Mesothelial cell of epicardium (in vitro differentiated cells): Measurements from ENCODE around the gene RAB11FIP3. TPM values are rescaled to one million over a fixed set of nuclear protein-coding genes. Genes with fewer than 3 reads are reported as not detected.

ENCODE experiments used
- DNase-seq, 2 experiments: peaks; one replicate each; pipeline ENCODE4 v3.0.0; 2021; ENCODE audit warnings: low spot score in 2 of 2; ENCODE audit not compliant: unreplicated experiment in 2 of 2
- H3K27ac Mint-ChIP-seq: 2 replicates; pipeline ENCODE4 v1.8.0; 2021; ENCODE audit warnings: mixed read lengths
- H3K27me3 Mint-ChIP-seq: 2 replicates; pipeline ENCODE4 v1.8.0; 2021; ENCODE audit warnings: low read depth, mixed read lengths
- H3K36me3 Mint-ChIP-seq: 2 replicates; pipeline ENCODE4 v1.8.0; 2021; ENCODE audit warnings: mixed read lengths
- H3K4me1 Mint-ChIP-seq: 2 replicates; pipeline ENCODE4 v1.8.0; 2021; ENCODE audit warnings: mixed read lengths
- H3K4me3 Mint-ChIP-seq: 2 replicates; pipeline ENCODE4 v1.8.0; 2021; ENCODE audit warnings: mild to moderate bottlenecking, moderate library complexity, mixed read lengths
- H3K9me3 Mint-ChIP-seq: 2 replicates; pipeline ENCODE4 v1.8.0; 2021; ENCODE audit warnings: mixed read lengths
- total RNA-seq: library from RNA; stranded (reverse); gene quantifications from 3 replicates; pipeline ENCODE4 v1.2.1, GENCODE V29; 2021
- TF ChIP-seq, protein P1 (sequence below): fragments of 200-600 bp; sonication (generic); IDR thresholded peaks from one replicate; pipeline ENCODE4 v1.5.0; 2021; ENCODE audit warnings: antibody characterized with exemption; ENCODE audit not compliant: unreplicated experiment

The RAB11FIP3 gene
- total RNA-seq, 1 donor from 2014 or later = 68.8 TPM

DNA sequence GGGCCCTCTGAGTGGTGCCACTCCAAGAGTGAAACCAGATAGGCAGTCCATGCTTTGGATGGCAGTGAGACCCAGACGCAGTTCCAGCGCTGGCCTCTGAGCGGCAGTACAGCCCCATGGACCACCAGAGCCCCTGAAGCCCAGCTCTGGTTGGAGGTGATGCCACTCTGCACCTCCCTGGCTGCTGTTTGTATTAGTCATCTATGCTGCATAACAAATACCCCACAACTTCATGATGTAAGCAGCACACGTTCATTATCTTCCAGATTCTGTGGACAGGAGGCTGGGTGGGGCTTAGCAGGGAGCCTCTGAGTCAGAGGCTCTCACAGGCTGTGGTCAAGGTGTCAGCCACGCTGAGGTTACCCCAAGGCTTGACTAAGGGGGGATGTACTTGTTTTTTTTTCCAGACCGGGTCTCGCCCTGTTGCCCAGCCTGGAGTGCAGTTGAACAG lies 33.5 kb upstream of the RAB11FIP3 start:
- no peaks in the 10 kb centered on the region for H3K27me3 Mint-ChIP-seq
- no peak overlapping the region for H3K4me3 Mint-ChIP-seq
- no peaks in the 10 kb centered on the region for H3K9me3 Mint-ChIP-seq

DNA sequence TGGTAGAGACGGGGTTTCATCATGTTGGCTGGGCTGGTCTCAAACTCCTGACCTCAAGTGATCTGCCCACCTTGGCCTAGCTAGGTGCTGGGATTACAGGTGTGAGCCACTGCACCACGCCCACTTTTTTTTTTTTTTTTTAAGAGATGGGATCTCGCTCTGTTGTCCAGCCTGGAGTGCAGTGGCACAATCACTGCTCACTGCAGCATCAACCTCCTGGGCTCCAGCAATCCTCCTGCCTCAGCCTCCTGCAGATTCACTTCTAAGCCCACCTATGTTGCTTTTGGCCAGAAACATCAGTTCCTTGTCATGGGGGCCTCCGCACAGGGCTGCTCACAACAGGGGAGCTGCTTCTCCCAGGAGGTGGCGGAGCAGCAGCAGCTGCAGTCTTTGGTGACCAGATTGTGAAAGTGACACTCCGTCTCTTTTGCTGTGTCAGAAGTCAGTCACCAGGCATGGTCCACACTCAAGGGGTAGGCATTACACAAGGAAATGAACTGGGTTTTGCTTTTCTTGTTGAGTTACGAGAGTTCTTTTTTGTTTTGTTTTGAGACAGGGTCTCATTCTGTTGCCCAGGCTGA lies 32.9 kb upstream of the RAB11FIP3 start:
- no peak for DNase-seq
- Mint-ChIP-seq H3K27ac (no peak overlapping the region), H3K27me3 (no peaks in the 10 kb centered on the region), H3K36me3 (peaks cover 3% of the 10 kb centered on the region), H3K9me3 (no peaks in the 10 kb centered on the region), H3K4me1 (peaks cover 30% of the 10 kb centered on the region), H3K4me3 (no peak overlapping the region)
- TF ChIP-seq, protein P1, sequence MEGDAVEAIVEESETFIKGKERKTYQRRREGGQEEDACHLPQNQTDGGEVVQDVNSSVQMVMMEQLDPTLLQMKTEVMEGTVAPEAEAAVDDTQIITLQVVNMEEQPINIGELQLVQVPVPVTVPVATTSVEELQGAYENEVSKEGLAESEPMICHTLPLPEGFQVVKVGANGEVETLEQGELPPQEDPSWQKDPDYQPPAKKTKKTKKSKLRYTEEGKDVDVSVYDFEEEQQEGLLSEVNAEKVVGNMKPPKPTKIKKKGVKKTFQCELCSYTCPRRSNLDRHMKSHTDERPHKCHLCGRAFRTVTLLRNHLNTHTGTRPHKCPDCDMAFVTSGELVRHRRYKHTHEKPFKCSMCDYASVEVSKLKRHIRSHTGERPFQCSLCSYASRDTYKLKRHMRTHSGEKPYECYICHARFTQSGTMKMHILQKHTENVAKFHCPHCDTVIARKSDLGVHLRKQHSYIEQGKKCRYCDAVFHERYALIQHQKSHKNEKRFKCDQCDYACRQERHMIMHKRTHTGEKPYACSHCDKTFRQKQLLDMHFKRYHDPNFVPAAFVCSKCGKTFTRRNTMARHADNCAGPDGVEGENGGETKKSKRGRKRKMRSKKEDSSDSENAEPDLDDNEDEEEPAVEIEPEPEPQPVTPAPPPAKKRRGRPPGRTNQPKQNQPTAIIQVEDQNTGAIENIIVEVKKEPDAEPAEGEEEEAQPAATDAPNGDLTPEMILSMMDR = no peak

More for the DNA sequence above, 33.5 kb upstream of the RAB11FIP3 start:
- Mint-ChIP-seq H3K4me1 (peaks cover 31% of the 10 kb centered on the region), H3K36me3 (peaks cover 3% of the 10 kb centered on the region), H3K27ac (no peak overlapping the region)
- DNase-seq = no peak
- TF ChIP-seq, protein P1 = peak; percentile 43

DNA sequence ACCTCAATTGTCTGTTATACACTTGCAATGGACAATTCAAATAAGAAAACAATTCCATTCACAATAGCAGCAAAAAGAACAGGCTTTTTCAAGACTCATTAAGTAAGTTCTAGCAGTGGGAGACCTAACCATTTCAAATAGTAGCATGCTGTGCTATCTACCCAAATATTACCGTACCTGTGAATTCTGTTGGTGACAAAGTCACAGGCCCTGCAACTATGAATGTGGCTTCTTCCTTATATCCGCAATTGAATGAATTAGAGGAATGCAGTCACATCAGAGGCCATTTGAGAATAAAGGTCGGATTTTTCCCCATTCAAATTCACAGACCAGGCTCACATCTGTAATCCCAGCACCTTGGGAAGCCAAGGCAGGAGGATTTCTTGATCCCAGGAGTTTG lies 29.2 kb upstream of the RAB11FIP3 start:
- Mint-ChIP-seq H3K4me3 (peak overlapping the region; percentile 89), H3K27ac (peak overlapping the region; percentile 98), H3K9me3 (no peaks in the 10 kb centered on the region), H3K36me3 (peaks cover 4% of the 10 kb centered on the region), H3K27me3 (no peaks in the 10 kb centered on the region), H3K4me1 (peaks cover 21% of the 10 kb centered on the region)
- no peak for DNase-seq
- TF ChIP-seq, protein P1 = no peak

DNA sequence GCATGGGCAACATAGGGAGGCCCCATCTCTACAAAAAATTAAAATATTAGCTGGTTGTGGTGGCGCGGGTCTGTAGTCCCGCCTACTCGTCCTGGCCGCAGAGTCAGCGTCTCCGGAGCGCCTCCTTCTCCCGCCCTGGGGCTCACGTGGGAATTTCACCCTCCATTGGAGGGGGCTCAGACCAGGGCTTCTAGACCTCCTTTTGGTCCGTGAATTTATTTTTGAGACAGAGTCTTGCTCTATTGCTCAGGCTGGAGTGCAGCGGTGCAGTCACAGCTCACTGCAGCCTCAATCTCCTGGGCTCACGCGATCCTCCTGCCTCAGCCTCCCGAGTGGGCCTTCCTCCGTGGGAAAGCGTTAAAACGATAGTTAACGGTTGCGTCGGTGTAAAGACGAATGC lies 28.8 kb upstream of the RAB11FIP3 start:
- peaks cover 4% of the 10 kb centered on the region for H3K36me3 Mint-ChIP-seq
- peak overlapping the region; percentile 89 for H3K4me3 Mint-ChIP-seq
- no peak for DNase-seq
- H3K27ac Mint-ChIP-seq = peak overlapping the region; percentile 98
- H3K27me3 Mint-ChIP-seq = no peaks in the 10 kb centered on the region
- TF ChIP-seq, protein P1 = no peak
- no peaks in the 10 kb centered on the region for H3K9me3 Mint-ChIP-seq
- H3K4me1 Mint-ChIP-seq = peaks cover 21% of the 10 kb centered on the region

DNA sequence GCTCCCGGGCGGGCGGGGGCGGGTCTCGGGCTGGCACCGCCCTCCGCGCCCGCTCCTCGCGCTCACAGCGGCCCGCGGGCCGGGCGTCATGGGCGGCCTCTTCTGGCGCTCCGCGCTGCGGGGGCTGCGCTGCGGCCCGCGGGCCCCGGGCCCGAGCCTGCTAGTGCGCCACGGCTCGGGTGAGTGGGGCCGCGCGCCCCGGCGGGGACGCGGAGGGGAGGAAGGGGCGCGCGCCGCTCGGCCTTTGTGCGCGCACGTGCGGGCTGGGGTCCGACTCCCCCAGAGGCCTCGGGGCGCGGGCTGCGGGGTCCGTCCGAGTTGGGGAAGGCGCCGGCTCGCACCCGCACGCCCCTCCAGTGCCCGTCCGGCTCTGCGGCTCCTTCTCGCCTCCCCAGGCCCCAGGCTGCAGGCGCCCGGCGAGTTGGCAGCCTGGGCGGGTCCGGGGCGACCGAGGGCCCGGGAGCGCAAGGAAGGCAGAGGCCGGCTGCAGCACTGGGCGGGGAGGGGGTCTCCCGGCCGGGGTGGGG lies 28.3 kb upstream of the RAB11FIP3 start, which contains the start of gene NME4:
NME4 (plus strand) TSS at position 65 of the 527 bp plus-strand sequence; CDS start at position 89, 24 bp downstream.
- TF ChIP-seq, protein P1 = no peak
- DNase-seq = no peak
- Mint-ChIP-seq H3K27ac (peak within 1 kb of the TSS; percentile 98), H3K27me3 (no peaks in the 10 kb centered on the region), H3K4me3 (peak within 1 kb of the TSS; percentile 89), H3K4me1 (peaks cover 23% of the 10 kb centered on the region), H3K9me3 (no peaks in the 10 kb centered on the region), H3K36me3 (peaks cover 2% of the 10 kb centered on the region)
